GM21360 (cell line): ENCODE measurements around the gene GGCT.

ENCODE experiments used
- ATAC-seq: cut with Tn5 transposase; IDR thresholded peaks from one replicate; pipeline ENCODE4 v1.9.1; 2021; ENCODE audit warnings: mild to moderate bottlenecking, moderate library complexity; ENCODE audit not compliant: unreplicated experiment

Gene GGCT

GRCh38 chr7:30465046-30465810 lies 39.4 kb downstream of the GGCT start:
- no peak for ATAC-seq

DNA sequence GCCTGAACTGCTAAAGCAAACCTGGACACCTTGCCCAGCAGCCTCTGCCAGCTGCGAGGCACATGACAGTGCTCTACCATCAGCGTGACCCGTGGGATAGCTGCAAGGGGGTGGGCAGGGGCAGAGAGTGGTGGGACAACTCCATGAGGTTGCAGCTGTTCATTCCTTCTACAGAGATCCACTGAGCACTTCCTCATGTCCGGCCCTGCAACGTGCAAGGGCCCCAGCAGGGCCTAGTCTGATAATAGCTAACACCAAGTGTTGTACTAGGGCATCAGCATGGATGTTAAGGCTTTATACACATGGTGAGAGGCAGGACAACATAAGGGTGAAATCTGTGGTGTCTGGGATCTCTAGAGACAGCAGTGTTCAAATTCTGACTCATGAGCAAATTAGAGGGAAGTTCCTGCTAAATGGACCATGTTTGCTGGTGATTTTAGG lies 40.4 kb downstream of the GGCT start:
- peak; percentile 37 for ATAC-seq

DNA sequence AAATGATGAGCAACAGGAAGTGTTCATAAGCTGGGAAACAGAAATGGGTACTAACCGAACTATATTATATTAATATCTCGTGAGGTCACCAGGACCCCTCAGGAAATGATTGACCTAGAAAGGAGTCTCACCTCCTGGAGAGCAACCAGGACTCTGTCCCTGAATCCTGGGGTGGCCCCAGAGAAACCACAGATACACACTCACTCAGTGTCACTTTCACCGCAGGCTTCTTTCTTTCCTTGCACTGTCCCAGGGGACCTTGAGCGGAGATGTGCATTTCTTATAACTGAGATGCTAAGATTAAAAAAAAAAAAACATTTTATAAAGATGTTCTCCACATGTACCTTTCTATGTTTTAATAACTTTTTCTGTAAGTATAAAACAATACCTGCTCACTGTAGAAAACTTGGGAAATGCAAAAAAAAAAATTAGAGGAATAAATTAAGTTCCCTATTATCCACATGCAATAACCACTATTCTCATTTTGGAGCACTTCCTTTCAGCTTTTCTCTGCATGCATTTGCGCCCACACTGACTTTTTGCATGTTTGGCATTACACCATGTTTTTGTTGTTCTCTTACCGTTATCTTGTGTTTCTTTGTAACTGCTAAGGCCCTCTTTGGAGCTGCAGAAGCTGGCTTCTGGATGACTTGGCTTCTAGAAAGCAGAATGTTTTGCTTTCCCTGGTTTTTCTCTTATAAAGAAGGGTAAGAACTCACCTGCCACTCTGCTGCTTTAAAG lies 41.1 kb downstream of the GGCT start:
- peak; percentile 56 for ATAC-seq

DNA sequence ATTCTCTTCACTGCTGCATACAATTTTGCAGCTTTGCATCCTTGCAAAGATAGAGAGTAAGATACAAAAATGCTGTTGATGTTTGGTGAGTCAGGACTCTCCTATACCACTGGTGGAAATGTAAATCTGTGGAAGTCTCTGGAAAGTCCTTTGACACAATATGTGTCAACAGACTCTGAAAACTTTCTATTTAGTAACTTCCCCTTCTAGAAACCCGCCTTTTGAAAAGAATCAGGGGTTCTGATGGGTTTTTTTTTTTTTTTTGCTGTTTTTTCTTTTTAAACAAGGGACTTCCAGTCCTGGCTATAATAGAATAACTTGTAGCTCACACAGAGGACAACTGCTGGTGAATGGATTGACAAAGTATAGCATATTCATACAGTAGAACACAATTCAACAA lies 42.5 kb downstream of the GGCT start:
- no peak for ATAC-seq

DNA sequence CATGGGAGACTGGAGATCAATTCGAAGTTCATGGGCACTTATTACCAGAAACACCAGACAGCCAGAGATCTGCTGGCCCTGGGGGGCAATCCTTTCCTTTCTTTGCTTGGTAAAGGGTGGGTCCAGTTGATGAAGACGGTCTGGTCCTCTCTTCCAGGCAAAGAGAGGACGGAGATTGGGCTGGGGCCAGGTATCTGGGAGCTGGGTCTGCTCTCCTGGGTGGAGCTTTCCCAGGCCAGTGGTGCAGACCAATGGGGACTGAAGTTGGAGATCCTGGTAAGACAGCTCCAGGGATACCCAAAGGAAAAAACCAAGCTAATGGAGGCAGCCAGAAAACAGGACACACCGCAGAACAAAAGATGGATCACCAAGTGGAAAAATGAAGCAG lies 44.4 kb downstream of the GGCT start:
- ATAC-seq = no peak

GRCh38 chr7:30459591-30460245 lies 44.9 kb downstream of the GGCT start:
- ATAC-seq = no peak

DNA sequence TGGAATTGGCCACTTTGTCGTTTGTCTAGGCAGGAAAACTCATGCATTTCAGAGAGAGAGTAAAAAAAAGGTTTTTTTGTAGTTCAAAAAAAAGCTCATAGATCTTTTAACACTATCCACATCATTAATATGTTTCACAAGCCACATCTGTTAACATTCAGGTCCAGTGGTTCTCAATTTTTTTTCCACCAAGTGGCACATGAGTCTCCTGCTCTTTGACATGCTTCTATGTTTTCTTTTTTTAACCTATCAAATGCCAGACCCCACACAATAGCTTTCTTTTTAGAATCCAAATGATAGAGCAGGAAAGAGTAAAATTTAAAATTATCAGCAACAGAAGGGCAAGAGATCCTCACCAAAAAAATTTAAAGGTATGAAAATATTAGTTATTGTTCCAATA lies 46.3 kb downstream of the GGCT start:
- ATAC-seq = no peak

DNA sequence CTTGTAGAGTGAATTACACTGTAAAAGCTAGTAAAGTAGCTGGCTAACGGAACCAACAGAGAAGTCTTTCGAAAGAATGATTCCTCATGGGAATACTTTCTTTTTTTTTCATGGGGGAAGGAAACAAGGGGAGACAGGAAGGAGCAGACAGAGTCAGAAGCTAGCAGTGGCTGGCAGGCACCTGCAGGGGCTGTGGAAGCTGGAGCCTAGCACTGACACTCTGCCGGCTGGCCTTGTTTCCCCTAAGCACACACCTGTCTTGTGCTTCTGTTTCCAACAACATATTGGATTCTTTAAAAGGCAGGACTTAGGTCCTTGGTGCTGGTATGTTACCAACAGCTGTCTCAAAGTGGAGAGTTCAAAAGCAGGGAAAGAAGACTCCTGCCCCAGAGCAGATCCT lies 50.7 kb downstream of the GGCT start:
- ATAC-seq = no peak

- no peak for ATAC-seq
Observed at GRCh38 chr7:30453016-30453415, 51.6 kb downstream of the GGCT start.

DNA sequence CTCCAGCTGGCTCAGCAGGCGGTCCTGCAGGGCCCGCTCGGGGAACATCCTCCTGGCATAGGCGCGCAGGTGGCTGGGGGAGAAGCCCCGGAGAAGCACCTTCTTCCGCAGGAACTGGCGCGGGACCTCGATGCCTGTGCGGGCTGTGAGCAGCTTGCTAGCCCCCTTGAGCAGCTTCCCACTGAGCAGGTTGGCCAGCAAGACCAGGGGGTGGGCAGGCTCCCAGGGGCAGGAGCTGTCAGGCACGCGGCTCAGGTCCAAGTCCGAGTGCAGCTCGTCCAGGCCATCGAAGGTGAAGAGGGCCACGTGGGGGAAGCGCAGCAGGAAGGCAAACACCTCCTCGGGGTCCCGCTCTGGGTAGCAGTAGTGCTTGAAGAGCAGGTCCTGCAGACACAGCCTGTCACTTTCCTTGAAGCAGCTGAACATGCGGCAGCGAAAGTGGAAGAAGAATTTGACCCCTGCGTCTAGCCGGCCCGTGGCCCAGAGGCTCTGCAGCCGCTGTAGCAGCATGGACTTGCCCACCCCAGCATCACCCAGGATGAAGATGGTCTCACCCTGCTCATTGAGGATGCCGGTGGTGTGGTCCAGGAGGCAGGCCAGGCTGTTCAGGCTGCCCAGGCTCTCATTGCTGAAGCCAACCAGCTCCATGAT lies 52.2 kb downstream of the GGCT start:
- ATAC-seq = no peak

GRCh38 chr7:30451539-30452279 lies 52.9 kb downstream of the GGCT start:
- ATAC-seq = no peak

DNA sequence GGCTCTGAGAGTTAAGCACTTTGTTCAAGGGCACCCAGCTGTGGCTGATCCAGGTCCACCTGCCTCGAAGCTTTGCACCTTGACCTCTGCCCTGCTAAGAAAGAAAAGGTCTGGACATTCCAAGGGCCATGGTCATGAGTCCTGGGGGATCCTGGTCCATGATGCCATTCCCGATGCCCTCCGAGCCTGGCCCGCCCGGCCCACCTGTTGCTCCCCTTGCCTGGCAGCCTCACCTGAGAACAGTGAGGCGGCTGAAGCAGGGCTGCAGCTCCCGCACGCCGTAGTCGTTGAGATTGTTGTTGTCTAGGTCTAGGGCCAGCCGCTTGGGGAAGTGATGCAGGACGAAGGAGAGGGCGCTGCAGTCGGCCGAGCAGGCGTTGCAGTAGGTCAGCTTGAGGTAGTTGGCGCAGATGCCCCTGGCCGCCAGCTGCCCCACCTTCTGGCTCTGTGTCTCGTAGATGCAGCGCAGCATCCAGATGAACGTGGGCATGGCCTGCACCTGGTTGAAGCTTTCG lies 53.6 kb downstream of the GGCT start:
- no peak for ATAC-seq

DNA sequence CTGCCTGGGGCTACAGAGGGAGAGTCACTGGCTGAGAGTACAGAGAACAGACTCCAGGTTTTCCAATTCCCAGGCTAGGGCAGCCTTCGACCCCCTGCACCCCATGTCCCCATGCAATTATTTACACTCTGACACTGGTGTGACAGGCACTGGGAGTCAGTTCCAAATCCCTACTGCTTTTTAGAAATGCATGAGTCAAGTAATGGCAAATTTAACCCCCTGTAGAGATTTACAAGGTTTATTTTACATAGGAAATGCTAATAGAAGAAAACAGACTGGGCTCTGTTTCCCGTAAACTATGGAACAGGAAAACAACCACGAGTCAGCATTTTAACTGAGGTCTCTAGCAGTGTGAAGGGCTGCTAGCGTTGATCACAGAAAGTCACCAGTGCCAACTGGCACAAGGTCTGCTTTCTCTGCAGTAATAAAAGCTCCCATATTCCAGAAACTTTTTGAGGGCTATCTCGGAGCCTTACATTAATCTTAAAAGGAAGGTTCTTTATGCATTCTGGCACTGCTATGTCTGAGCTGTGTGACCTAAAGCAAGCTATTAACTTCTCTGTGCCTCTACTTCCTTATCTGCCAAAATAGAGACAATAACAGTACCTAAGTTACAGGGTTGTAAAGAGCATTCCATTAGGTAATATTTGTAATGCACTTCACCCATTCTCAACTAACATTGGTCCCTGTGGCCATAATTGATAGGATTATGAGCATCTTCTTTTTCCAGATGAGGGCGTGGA lies 54.2 kb downstream of the GGCT start:
- no peak for ATAC-seq

DNA sequence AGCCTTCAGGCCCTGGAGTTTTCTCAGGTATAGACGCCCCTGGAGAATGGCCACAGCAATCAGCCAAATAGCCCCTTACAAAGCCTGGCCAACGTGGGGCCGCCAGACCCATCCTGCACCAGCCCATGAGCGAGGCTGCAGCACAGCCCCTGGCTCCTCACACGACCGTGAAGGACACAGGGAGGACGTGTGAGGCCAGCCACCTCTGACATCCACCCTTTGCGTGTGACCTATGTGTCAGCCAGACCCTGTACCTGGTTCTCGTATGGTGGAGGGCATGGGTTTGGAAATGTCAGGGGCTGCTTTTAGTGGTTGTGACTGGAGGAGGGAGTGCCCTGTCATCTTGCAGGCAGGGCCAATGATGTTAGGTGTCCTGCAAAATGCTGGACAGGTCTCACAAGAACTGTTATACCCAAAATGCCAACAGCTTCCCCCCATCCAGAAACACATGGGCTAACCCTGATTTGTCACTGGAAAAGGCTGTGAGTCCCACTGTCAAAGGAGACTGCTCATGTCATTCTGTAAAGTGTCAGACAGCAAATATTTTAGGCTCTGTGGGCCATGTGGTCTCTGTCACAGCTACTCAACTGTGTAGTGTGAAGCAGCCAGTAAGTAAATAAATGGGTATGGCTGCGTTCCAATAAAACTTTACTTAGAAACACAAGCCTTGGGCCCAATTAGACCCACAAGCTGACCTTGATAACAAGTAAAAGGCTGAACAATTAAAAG lies 56.0 kb downstream of the GGCT start:
- no peak for ATAC-seq

DNA sequence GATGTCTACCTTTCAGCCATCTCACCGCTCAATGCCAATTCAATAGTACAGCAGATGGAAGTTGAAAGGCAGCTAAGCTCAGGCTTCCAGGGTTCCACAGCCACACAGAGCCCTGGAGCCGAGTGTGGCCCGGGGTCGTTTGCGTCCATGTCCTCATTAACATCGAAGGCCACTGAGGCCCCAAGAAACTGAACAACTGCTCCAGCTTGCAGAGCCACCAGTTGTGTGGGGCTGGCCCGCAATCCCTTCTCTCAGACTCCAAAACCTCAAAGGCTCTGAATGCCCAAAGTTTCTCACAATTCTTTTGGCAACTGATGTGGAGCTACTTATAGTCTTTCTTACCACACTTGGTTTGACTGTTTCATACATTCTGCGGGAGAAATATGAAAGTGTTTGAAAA lies 57.2 kb downstream of the GGCT start:
- no peak for ATAC-seq
